ENCODE measurements around the gene MORF4L1. TPM values are rescaled to one million over a fixed set of nuclear protein-coding genes. Genes with fewer than 3 reads are reported as not detected.
A peak's percentile ranks its signal among the peaks of the same experiment; 100 is the strongest.

Gene MORF4L1
- total and polyA plus RNA-seq, 4 donors = 124 to 433 (median 267) TPM

GRCh38 chr15:78878356-78878755 is 5.7 kb downstream of the MORF4L1 start:
- Histone ChIP-seq H3K4me1 (ENCODE audit: control insufficient read depth in 5 of 5, insufficient read depth in 5 of 5, low read length in 5 of 5) (peaks cover 6 to 40% (median 12%) of the 10 kb centered on the region in 5 donors), H3K9ac (ENCODE audit: insufficient read depth in 1 of 2, low read length in 2 of 2) (no peak overlapping the region), H3K9me3 (ENCODE audit: control insufficient read depth in 4 of 4, insufficient read depth in 3 of 4, low read length in 3 of 4) (no peaks in the 10 kb centered on the region), H3K27me3 (ENCODE audit: control insufficient read depth in 3 of 3, insufficient read depth in 3 of 3, low read length in 2 of 3) (no peaks in the 10 kb centered on the region), H3K36me3 (ENCODE audit: control insufficient read depth in 4 of 4, insufficient read depth in 4 of 4, low read length in 4 of 4) (peaks cover 0 to 21% (median 4%) of the 10 kb centered on the region in 4 donors), H3K4me3 (no peak overlapping the region), H3K27ac (ENCODE audit: low read depth in 1 of 2, low read length in 1 of 2) (no peak overlapping the region)
- WGBS, 2 donors = 23 to 44% methylated on average over 1 of the region's 1 CpG
- DNase-seq (no peak), ATAC-seq (ENCODE audit: insufficient read depth, low FRiP score) (no peak)
- TF ChIP-seq CTCF (IDR thresholded peaks at IDR 0.05; ENCODE audit: control extremely low read depth, extremely low read depth) = no peak

DNA sequence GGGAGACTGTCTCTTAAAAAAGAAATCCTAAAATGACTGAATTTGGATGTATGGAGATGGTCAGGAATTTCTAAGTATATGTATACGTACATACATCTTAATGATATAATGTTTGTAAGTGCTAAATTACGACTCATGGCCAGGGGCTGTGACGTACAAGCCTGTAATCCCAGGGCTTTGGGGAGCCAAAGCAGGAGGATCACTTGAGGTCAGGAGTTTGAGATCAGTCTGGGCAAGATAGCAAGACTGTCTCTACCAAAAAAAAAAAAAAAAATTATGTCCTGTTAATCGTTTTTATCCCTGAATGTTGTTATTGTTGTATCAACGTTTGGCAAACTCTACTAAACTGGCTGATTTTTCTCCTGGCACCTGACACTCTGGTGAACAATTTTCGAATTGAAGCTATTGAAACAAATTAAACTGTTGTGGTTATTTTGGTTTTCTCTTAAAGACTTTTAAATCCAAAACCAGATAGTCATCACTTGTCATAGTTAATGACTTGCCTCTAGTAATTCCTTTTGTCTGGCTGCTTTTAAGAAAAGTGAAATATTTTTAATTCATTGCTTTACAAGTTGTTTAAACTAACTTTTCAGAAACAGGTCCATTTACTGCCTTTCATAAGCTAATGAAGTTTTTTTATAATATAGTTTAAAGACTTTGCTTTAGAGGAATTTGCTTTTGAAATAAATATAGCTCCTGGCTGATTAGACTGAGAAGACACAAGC is 7.0 kb downstream of the MORF4L1 start:
- Histone ChIP-seq H3K4me1 (ENCODE audit: control insufficient read depth in 5 of 5, insufficient read depth in 5 of 5, low read length in 5 of 5) (peaks cover 6 to 40% (median 12%) of the 10 kb centered on the region in 5 donors), H3K9ac (ENCODE audit: insufficient read depth in 1 of 2, low read length in 2 of 2) (no peak overlapping the region), H3K27me3 (ENCODE audit: control insufficient read depth in 3 of 3, insufficient read depth in 3 of 3, low read length in 2 of 3) (no peaks in the 10 kb centered on the region), H3K4me3 (no peak overlapping the region), H3K27ac (ENCODE audit: low read depth in 1 of 2, low read length in 1 of 2) (peak overlapping the region in 1 of 2 donors; percentile 9), H3K36me3 (ENCODE audit: control insufficient read depth in 4 of 4, insufficient read depth in 4 of 4, low read length in 4 of 4) (peaks cover 0 to 26% (median 4%) of the 10 kb centered on the region in 4 donors), H3K9me3 (ENCODE audit: control insufficient read depth in 4 of 4, insufficient read depth in 3 of 4, low read length in 3 of 4) (no peaks in the 10 kb centered on the region)
- no peak for TF ChIP-seq CTCF (IDR thresholded peaks at IDR 0.05; ENCODE audit: control extremely low read depth, extremely low read depth)
- DNase-seq (no peak), ATAC-seq (ENCODE audit: insufficient read depth, low FRiP score) (no peak)
- 41 to 54% methylated on average over 6 of the region's 6 CpGs for WGBS, 2 donors

DNA sequence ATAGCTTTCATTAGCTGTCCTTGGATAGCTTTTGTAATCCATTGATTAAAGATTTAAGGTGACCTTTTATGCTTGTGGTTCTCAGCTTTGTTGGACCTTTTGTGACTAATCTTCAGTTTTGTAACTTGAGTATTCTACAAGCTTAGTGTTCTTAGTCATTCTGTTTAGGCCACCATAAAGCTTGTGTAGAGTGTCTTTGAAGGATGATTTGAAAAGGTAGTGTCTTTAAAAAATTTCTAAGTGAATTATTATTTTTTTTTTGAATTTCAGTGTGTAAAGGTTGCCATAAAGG is 7.5 kb downstream of the MORF4L1 start:
- no peak for ATAC-seq (ENCODE audit: insufficient read depth, low FRiP score)
- Histone ChIP-seq H3K4me1 (ENCODE audit: control insufficient read depth in 5 of 5, insufficient read depth in 5 of 5, low read length in 5 of 5) (peaks cover 6 to 40% (median 12%) of the 10 kb centered on the region in 5 donors), H3K9me3 (ENCODE audit: control insufficient read depth in 4 of 4, insufficient read depth in 3 of 4, low read length in 3 of 4) (no peaks in the 10 kb centered on the region), H3K27ac (ENCODE audit: low read depth in 1 of 2, low read length in 1 of 2) (peak overlapping the region in 1 of 2 donors; percentile 9), H3K36me3 (ENCODE audit: control insufficient read depth in 4 of 4, insufficient read depth in 4 of 4, low read length in 4 of 4) (peaks cover 0 to 29% (median 6%) of the 10 kb centered on the region in 4 donors), H3K4me3 (no peak overlapping the region), H3K9ac (ENCODE audit: insufficient read depth in 1 of 2, low read length in 2 of 2) (no peak overlapping the region), H3K27me3 (ENCODE audit: control insufficient read depth in 3 of 3, insufficient read depth in 3 of 3, low read length in 2 of 3) (no peaks in the 10 kb centered on the region)
- TF ChIP-seq CTCF (IDR thresholded peaks at IDR 0.05; ENCODE audit: control extremely low read depth, extremely low read depth) = no peak
- no peak for DNase-seq

DNA sequence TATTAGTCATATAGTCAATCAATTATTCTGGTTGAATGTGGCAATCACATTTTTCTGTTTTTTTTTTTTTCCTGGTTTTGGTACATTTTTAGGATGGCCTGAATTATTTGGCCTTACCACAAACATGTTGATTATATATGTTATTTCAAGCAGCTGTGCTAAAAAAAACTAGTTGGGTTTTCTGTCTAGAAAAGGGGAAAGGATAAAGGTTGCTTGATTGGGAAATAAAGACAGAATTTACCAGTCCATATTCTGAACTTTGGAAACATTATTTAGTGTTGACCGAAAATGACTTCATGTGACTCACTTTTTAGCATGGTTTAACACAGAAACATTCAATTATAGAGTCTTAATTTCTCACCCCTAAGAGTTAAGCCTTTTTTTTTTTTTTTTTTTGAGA is 8.1 kb downstream of the MORF4L1 start:
- Histone ChIP-seq H3K27me3 (ENCODE audit: control insufficient read depth in 3 of 3, insufficient read depth in 3 of 3, low read length in 2 of 3) (no peaks in the 10 kb centered on the region), H3K36me3 (ENCODE audit: control insufficient read depth in 4 of 4, insufficient read depth in 4 of 4, low read length in 4 of 4) (peaks cover 0 to 29% (median 6%) of the 10 kb centered on the region in 4 donors), H3K9me3 (ENCODE audit: control insufficient read depth in 4 of 4, insufficient read depth in 3 of 4, low read length in 3 of 4) (no peaks in the 10 kb centered on the region), H3K9ac (ENCODE audit: insufficient read depth in 1 of 2, low read length in 2 of 2) (no peak overlapping the region), H3K4me1 (ENCODE audit: control insufficient read depth in 5 of 5, insufficient read depth in 5 of 5, low read length in 5 of 5) (peaks cover 6 to 34% (median 12%) of the 10 kb centered on the region in 5 donors), H3K4me3 (no peak overlapping the region), H3K27ac (ENCODE audit: low read depth in 1 of 2, low read length in 1 of 2) (no peak overlapping the region)
- no peak for TF ChIP-seq CTCF (IDR thresholded peaks at IDR 0.05; ENCODE audit: control extremely low read depth, extremely low read depth)
- no peak for ATAC-seq (ENCODE audit: insufficient read depth, low FRiP score)
- 88 to 98% methylated on average over 1 of the region's 1 CpG for WGBS, 2 donors
- no peak for DNase-seq

Data from lung (tissue), 12 donors.